Heart right ventricle (tissue), 16 donors: ENCODE data around the gene MYO18B. TPM values are rescaled to one million over a fixed set of nuclear protein-coding genes. Genes with fewer than 3 reads are reported as not detected.

ENCODE experiments used
- ATAC-seq, 8 donors: fragments of 200-7000 bp; cut with Tn5 transposase; one replicate each; pipeline ENCODE4 v1.9.1; 2020; ENCODE audit warnings: mild to moderate bottlenecking in 8 of 8, moderate library complexity in 8 of 8, moderate number of reproducible peaks in 1 of 8
- DNase-seq, 2 donors: peaks; one replicate each; pipeline ENCODE4 v3.0.0-alpha.2; 2020
- H3K27ac ChIP-seq, 10 donors: fragments of 200-600 bp; sonication (generic) in 2 of 10; one replicate each; pipeline versions ENCODE4 v1.5.0 to v1.8.0; 2020 to 2022; ENCODE audit warnings: mild to moderate bottlenecking in 3 of 10
- H3K27me3 ChIP-seq, 7 donors: fragments of 200-600 bp; one replicate each; pipeline ENCODE4 v1.8.0; 2021 to 2022; ENCODE audit warnings: mild to moderate bottlenecking in 2 of 7
- H3K36me3 ChIP-seq, 9 donors: fragments of 200-600 bp; sonication (generic) in 1 of 9; one replicate each; pipeline versions ENCODE4 v1.5.0 to v1.8.0; 2020 to 2022; ENCODE audit warnings: mild to moderate bottlenecking in 2 of 9
- H3K4me1 ChIP-seq, 9 donors: fragments of 200-600 bp; sonication (generic) in 1 of 9; one replicate each; pipeline versions ENCODE4 v1.5.0 to v1.8.0; 2020 to 2022; ENCODE audit warnings: mild to moderate bottlenecking in 4 of 9
- H3K4me3 ChIP-seq, 10 donors: fragments of 200-600 bp; sonication (generic) in 2 of 10; one replicate each; pipeline versions ENCODE4 v1.5.0 to v1.8.0; 2020 to 2022; ENCODE audit warnings: mild to moderate bottlenecking in 7 of 10, moderate library complexity in 2 of 10
- H3K9me3 ChIP-seq, 11 donors: fragments of 200-600 bp in 10 of 11; sonication (generic) in 2 of 11; one replicate each; pipeline versions ENCODE4 v1.5.0 to v1.8.0; 2013 to 2022; ENCODE audit warnings: mild to moderate bottlenecking in 2 of 11, control low read depth in 1 of 11, moderate library complexity in 1 of 11
- WGBS, 2 donors: extraction: QIAGEN DNeasy Blood & Tissue Kit; methylation state at CpG; one replicate each; pipeline ENCODE4 v1.1.7; 2013; ENCODE audit warnings: inconsistent platforms in 1 of 2; 5-methylcytosine and 5-hydroxymethylcytosine counted together
- intact Hi-C, 10 donors: fragments of 100-400 bp; cut with DNase I; formaldehyde crosslinking; loops; one replicate each; pipeline versions ENCODE4 v1.11.1 to v1.14.2; 2022
- polyA plus RNA-seq, 2 donors: library from polyadenylated mRNA; stranded (reverse); fragments of 200-250 nt; gene quantifications; one replicate each; pipeline ENCODE4 v1.2.3, GENCODE V29; 2013
- total RNA-seq, 10 donors: library from RNA; stranded (reverse); fragmentation: NEBNext Ultra II Directional in 3 of 10; extraction: Animal tissue kit (Norgen Biotek cat#: 25700) in 3 of 10; gene quantifications; one replicate each; pipeline versions ENCODE4 v1.2.1 to v1.2.4, GENCODE V29; 2021 to 2023
- TF ChIP-seq, protein P1 (sequence below), 9 donors: fragments of 200-600 bp; sonication (generic) in 2 of 9; IDR thresholded peaks; one replicate each; pipeline versions ENCODE4 v1.5.0 to v1.8.0; 2021 to 2022; ENCODE audit warnings: antibody characterized with exemption in 9 of 9, mild to moderate bottlenecking in 5 of 9, moderate library complexity in 1 of 9
- donor health status: Arrhythmogenic right ventricular cardiomyopathy.
- donor health status: ischemic (EF 13 %, LVEDD 7.1; RV severe dilation, severe dysfunction).
- donor health status: healthy with polysubstance abuse.
- donor health status: DM: no; HTN: yes; CAD: no.
- donor health status: DM: no; HTN: no; CAD: no.
- donor health status: ischemic (EF 25% LVEDD 6.9; RV normal size, moderate dysfunction).
- donor health status: ischemic (EF 25% LVEDD 5.7; RV mildly dilated, moderate dysfunction).
- donor health status: healthy.
- donor health status: DM: yes; HTN: yes; CAD: no.
- donor health status: Ischemic cardiomyopathy.
- donor health status: ischemic (EF 35%, LVEDD 5.7; RV mildly dilated, moderate dysfunction).
- donor health status: nonischemic (EF 11% LVEDD 7.7; RV severe dilation, severe dysfunction).
- donor health status: DM: yes; HTN: yes; CAD: no.
- donor health status: PGD.
- donor health status: ischemic (EF 29% LVEDD 5.4; RV normal size, mild dysfunction).
- donor health status: nonischemic (EF 23%, LVEDD 6.1; RV moderate dilation, normal function).

Gene MYO18B
- total and polyA plus RNA-seq, 12 donors = 111 to 407 (median 210) TPM

DNA sequence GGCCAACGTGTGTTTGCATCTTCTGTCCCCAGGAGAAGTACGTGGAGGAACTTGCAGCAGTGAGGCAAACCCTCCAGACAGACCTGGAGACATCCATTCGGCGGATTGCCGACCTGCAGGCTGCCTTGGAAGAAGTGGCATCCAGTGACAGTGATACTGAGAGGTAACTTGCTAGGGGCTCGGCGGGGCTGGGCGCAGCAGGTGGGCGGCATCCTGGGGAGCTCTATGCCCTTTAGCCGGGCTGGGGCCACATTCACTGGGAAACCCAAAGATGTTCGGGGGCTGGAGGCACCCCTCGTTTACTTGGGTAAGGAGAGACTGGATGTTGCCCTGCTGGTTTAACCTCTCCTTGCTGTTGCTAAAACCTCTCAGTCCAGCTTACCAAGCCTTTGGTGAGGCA lies 250.3 kb downstream of the MYO18B start:
- Histone ChIP-seq H3K27me3 (no peaks in the 10 kb centered on the region), H3K4me1 (peaks cover 0 to 16% (median 6%) of the 10 kb centered on the region in 9 donors), H3K27ac (no peak overlapping the region), H3K36me3 (peaks cover 0 to 56% (median 0%) of the 10 kb centered on the region in 9 donors), H3K9me3 (no peaks in the 10 kb centered on the region), H3K4me3 (no peak overlapping the region)
- 80 to 83% methylated on average over 12 of the region's 12 CpGs for WGBS, 2 donors
- TF ChIP-seq, protein P1, sequence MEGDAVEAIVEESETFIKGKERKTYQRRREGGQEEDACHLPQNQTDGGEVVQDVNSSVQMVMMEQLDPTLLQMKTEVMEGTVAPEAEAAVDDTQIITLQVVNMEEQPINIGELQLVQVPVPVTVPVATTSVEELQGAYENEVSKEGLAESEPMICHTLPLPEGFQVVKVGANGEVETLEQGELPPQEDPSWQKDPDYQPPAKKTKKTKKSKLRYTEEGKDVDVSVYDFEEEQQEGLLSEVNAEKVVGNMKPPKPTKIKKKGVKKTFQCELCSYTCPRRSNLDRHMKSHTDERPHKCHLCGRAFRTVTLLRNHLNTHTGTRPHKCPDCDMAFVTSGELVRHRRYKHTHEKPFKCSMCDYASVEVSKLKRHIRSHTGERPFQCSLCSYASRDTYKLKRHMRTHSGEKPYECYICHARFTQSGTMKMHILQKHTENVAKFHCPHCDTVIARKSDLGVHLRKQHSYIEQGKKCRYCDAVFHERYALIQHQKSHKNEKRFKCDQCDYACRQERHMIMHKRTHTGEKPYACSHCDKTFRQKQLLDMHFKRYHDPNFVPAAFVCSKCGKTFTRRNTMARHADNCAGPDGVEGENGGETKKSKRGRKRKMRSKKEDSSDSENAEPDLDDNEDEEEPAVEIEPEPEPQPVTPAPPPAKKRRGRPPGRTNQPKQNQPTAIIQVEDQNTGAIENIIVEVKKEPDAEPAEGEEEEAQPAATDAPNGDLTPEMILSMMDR (IDR thresholded peaks at IDR 0.05) = no peak
- ATAC-seq = no peak
- intact Hi-C loops = no loop called here
- DNase-seq = no peak

DNA sequence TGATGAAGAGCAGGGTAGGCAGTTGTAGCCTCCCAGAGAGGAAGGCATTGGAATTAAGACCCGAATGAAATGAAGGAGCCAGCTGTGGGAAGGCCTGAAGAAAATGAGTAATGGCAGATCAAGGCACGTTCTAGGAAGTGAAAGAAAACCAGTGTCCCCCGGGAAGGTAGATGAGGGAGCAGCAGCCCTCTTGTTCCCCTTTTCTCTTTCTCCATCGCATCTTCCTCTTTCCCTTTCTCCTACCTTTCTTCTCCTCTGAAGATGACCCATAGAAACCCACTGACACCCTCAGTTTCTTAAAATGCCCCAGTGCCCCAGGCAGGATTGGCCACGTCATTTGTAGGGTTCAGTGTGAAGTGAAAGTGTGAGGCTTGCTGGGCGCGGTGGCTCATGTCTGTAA lies 254.7 kb downstream of the MYO18B start:
- Histone ChIP-seq H3K27me3 (no peaks in the 10 kb centered on the region), H3K4me1 (peaks cover 0 to 41% (median 12%) of the 10 kb centered on the region in 9 donors), H3K9me3 (no peaks in the 10 kb centered on the region), H3K4me3 (no peak overlapping the region), H3K27ac (peak overlapping the region in 3 of 10 donors; percentile 19 to 65 (median 28)), H3K36me3 (peaks cover 0 to 52% (median 0%) of the 10 kb centered on the region in 9 donors)
- TF ChIP-seq, protein P1 (IDR thresholded peaks at IDR 0.05) = no peak
- WGBS, 2 donors = 80% methylated on average over 7 of the region's 7 CpGs
- ATAC-seq = no peak
- DNase-seq = no peak
- intact Hi-C loops = no loop called here

DNA sequence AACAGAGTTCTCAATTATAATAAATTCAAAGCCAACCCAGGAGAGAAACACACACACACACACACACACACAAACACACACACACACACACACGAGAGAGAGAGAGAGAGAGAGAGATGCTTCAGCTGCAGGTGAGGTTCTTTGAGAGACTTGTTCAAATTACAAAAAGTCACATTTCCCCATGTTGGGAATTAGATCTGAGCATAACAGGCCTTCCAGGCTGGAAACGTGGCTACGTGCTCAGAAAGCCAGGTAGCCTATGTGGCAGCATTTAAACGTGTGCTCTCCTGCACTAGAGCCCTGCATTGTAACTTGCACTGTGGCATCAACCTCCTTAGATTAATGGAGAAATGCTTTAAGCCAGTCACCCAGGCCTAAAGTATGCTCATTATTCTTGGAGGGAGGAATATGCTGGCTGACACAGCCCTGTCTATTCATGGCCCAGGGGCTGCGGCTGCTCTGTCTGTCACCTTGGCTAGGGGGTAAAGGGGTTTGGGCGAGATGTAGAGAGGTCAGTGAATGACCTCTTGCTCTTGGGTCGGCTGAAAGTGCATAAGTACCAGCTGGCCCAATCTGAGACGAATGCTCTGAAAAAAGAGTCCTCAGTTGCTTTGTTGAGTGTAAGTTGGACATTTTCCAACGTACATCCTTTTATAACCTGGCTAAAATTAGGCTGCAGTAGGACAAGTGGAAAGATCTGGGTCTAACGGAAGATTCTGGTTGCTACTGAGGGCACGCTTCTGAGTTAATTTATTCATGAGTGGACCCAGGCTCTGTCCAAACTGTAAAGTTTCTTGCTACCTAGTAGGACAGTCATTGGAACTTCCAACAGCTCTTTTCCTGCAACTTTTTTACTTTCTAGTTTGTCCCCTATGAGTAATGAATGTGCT lies 256.1 kb downstream of the MYO18B start:
- 32 to 39% methylated on average over 11 of the region's 11 CpGs for WGBS, 2 donors
- no peaks in the 10 kb centered on the region for H3K9me3 ChIP-seq
- H3K27ac ChIP-seq = peak overlapping the region in 8 of 10 donors; percentile 32 to 83 (median 51)
- TF ChIP-seq, protein P1 (IDR thresholded peaks at IDR 0.05) = no peak
- intact Hi-C loops = no loop called here
- H3K27me3 ChIP-seq = no peaks in the 10 kb centered on the region
- DNase-seq (no peak), ATAC-seq (peak; percentile 52 to 84 (median 71))
- H3K4me1 ChIP-seq = peaks cover 0 to 41% (median 12%) of the 10 kb centered on the region in 9 donors
- H3K4me3 ChIP-seq = no peak overlapping the region
- peaks cover 0 to 50% (median 0%) of the 10 kb centered on the region in 9 donors for H3K36me3 ChIP-seq

- no peak overlapping the region for H3K27ac ChIP-seq
- 73 to 79% methylated on average over 2 of the region's 2 CpGs for WGBS, 2 donors
- no peak overlapping the region for H3K4me3 ChIP-seq
- H3K4me1 ChIP-seq = peaks cover 0 to 24% (median 11%) of the 10 kb centered on the region in 9 donors
- ATAC-seq (no peak), DNase-seq (no peak)
- H3K36me3 ChIP-seq = peaks cover 0 to 62% (median 0%) of the 10 kb centered on the region in 9 donors
- TF ChIP-seq, protein P1 (IDR thresholded peaks at IDR 0.05) = no peak
- intact Hi-C loops = no loop called here
- H3K27me3 ChIP-seq = no peaks in the 10 kb centered on the region
- peaks cover 0 to 8% (median 0%) of the 10 kb centered on the region in 11 donors for H3K9me3 ChIP-seq
Observed at GRCh38 chr22:26002456-26002855, 260.5 kb downstream of the MYO18B start.
